Stimulated activated CD8-positive, alpha-beta memory T cell treated with anti-CD3 and anti-CD28 coated beads, Interleukin-15, amount 100 ng/mL, for 4 hours (primary cell): ENCODE results near the gene PEX11G.
"Not testable (repeated sequence)": the region's sequence is repeated elsewhere in the genome, so short reads cannot be mapped to it uniquely, and the experiment has no call there.

Experiments
- DNase-seq, 2 donors: peaks; one replicate each; pipeline ENCODE4 v3.0.0-alpha.2; 2020; ENCODE audit warnings: low read depth in 2 of 2

The PEX11G gene

GRCh38 chr19:7467009-7467989 lies 21.5 kb downstream of the PEX11G start:
- DNase-seq, result no peak

- no peak for DNase-seq
These were observed 25.3 kb downstream of the PEX11G start for GRCh38 chr19:7463575-7463974.

GRCh38 chr19:7461841-7462629 lies 26.8 kb downstream of the PEX11G start:
- no peak for DNase-seq

- DNase-seq, result no peak
These were observed 28.3 kb downstream of the PEX11G start for GRCh38 chr19:7460562-7460966.

- DNase-seq, result no peak
These were observed 29.1 kb downstream of the PEX11G start for GRCh38 chr19:7459773-7460172.

- no peak for DNase-seq
These were observed 30.2 kb downstream of the PEX11G start for GRCh38 chr19:7458675-7459074.

- DNase-seq, result no peak
These were observed 31.8 kb downstream of the PEX11G start for GRCh38 chr19:7456964-7457541.

- DNase-seq, result no peak
These were observed 33.1 kb downstream of the PEX11G start for GRCh38 chr19:7455600-7456296.

- no peak for DNase-seq
These were observed 33.8 kb downstream of the PEX11G start for GRCh38 chr19:7454998-7455397.

GRCh38 chr19:7450243-7451223 lies 38.3 kb downstream of the PEX11G start:
- no peak for DNase-seq

GRCh38 chr19:7449391-7450070 lies 39.3 kb downstream of the PEX11G start:
- DNase-seq, result not testable (repeated sequence)

- no peak for DNase-seq
These were observed 41.2 kb downstream of the PEX11G start for GRCh38 chr19:7447648-7448047.

GRCh38 chr19:7445104-7445503 lies 43.7 kb downstream of the PEX11G start:
- no peak for DNase-seq

GRCh38 chr19:7444042-7444441 lies 44.8 kb downstream of the PEX11G start:
- DNase-seq, result no peak

- no peak for DNase-seq
These were observed 46.4 kb downstream of the PEX11G start for GRCh38 chr19:7442423-7442822.

- DNase-seq, result no peak
These were observed 47.2 kb downstream of the PEX11G start for GRCh38 chr19:7441468-7442146.

GRCh38 chr19:7440188-7440975 lies 48.5 kb downstream of the PEX11G start:
- DNase-seq, result no peak

GRCh38 chr19:7435586-7435985 lies 53.2 kb downstream of the PEX11G start:
- DNase-seq, result no peak
